ENCODE results near the gene TENM4. TPM values are rescaled to one million over a fixed set of nuclear protein-coding genes. Genes with fewer than 3 reads are reported as not detected.

The TENM4 gene
- total RNA-seq, 4 donors from 2014 or later: 4.0 to 14.6 (median 4.5) TPM

DNA sequence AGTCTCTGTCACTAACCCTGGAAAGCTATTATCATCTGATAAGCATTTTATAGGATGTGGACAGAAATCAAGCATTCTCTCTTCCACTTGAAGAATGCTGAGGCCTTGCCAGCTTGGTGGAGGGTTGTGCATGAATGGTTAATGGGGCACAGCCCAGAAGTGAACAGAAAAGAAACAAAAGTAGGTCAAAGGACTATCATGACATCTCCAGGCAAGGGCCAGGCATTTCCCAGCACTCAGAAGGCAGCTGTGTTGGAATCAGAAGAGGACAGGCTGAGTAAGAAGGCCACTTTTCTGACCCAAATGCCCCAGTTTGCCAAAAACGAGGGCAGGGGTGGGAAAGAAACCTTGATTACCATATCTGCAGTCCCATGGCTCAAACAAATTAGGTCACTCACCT is 12.4 kb downstream of the TENM4 start:
- TF ChIP-seq, protein P1, sequence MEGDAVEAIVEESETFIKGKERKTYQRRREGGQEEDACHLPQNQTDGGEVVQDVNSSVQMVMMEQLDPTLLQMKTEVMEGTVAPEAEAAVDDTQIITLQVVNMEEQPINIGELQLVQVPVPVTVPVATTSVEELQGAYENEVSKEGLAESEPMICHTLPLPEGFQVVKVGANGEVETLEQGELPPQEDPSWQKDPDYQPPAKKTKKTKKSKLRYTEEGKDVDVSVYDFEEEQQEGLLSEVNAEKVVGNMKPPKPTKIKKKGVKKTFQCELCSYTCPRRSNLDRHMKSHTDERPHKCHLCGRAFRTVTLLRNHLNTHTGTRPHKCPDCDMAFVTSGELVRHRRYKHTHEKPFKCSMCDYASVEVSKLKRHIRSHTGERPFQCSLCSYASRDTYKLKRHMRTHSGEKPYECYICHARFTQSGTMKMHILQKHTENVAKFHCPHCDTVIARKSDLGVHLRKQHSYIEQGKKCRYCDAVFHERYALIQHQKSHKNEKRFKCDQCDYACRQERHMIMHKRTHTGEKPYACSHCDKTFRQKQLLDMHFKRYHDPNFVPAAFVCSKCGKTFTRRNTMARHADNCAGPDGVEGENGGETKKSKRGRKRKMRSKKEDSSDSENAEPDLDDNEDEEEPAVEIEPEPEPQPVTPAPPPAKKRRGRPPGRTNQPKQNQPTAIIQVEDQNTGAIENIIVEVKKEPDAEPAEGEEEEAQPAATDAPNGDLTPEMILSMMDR (IDR thresholded peaks at IDR 0.05; ENCODE audit: low read depth): no peak

DNA sequence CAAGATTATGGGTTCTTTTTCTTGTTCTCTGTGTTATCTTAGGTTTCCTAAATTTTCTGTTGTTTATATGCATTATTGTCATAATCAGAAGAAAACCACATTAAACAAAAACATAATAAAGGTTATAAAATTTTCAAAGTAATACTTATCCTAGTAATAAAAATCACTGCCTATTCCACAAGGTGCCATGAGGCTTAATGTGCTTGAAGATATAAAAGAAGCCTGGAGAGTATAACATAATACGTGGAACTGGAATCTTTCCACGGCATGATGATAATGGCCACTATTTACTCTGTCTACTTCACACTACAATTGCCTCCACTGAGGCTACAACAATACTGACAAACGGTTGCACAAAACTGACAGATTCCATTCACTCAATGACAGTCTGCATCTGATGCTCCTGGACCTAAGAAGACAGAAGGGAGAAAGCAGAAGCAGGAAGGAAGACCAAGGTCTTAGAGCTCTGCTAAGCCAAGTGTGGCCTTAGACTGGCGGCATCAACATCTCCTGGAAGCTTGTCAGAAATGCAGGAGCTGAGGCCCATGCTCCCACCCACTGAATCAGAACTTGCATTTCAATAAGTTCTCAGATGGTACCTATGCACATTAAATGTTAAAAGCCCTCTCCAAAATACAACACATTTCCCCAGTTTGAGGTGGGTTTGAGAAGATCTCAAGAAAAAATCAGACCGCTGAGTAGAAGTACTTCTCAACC is 13.1 kb downstream of the TENM4 start:
- TF ChIP-seq, protein P1 (IDR thresholded peaks at IDR 0.05; ENCODE audit: low read depth): no peak

DNA sequence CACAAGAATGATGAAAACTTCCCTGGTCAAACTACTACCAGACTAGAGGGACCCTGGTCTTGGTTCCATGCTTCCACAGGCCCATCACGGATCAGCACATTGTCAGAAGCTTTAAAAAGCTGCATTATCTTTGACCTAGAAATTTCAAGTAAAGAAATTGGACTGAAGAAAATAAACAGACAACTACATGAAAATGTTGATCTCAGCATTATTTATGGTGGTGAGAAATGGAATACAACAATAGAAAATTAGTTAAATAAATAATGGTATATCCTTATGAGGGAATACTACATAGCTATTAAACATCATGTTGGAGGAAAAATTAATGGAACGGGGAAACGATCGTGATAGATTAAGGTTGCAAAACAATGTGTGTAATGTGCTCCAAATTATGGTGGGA is 13.7 kb downstream of the TENM4 start:
- TF ChIP-seq, protein P1 (IDR thresholded peaks at IDR 0.05; ENCODE audit: low read depth): no peak

DNA sequence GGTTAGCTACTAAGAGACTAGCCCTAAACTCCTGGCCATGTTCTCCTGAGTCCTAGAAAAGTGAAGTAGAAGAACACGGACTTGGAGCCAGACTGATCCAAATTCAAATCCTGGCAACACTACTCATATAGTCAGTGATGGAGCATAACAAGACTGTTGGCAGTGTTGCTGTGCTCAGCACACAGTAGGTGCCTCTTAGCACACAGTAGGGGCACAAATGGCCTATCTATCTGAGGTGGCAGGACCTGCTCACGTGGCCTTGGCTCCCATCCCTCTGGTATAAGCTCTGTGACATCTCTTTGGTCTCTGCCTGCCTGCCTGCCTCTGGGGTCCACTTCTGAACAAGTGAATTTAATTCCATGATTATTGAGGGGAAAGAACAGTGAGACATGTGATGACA is 15.4 kb downstream of the TENM4 start:
- TF ChIP-seq, protein P1 (IDR thresholded peaks at IDR 0.05; ENCODE audit: low read depth): no peak

DNA sequence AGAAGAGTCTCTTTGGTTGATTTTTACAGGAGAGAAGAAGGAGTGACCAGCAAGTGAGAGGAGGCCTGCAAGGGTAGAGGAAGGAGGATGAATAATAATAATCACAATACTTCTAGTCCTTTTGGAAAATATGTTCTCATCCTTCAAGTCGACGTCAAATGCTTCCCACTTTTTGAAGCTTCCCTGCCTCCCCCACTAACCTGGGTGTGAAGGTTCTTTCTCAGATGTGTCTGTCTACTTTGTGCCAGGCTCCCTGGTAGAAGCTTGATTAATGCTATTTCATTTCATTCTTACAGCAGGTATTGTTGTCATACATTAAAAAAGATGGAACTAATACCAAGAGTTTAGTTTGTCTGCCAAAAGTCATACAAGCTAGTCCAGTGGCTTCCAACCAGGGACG is 17.1 kb downstream of the TENM4 start:
- TF ChIP-seq, protein P1 (IDR thresholded peaks at IDR 0.05; ENCODE audit: low read depth): no peak

DNA sequence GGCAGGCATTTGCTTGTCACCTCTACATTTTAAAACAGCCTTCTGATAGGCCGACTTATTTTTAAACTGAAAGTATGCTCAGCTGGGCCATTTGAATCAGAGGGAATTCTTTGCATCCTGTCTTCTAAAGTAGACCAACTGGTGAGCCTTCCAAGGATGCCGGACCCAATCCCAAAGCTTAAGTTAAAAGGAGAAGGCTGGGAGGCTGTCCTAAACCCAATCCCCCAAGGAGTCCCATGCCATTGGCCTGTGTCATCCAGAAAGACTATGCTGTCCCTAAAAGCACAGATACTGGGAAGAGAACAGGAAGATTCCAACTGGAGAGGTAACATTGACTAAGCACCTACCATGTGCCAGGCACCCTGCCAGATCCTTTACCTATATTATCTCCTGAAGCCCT is 18.0 kb downstream of the TENM4 start:
- TF ChIP-seq, protein P1 (IDR thresholded peaks at IDR 0.05; ENCODE audit: low read depth): no peak

DNA sequence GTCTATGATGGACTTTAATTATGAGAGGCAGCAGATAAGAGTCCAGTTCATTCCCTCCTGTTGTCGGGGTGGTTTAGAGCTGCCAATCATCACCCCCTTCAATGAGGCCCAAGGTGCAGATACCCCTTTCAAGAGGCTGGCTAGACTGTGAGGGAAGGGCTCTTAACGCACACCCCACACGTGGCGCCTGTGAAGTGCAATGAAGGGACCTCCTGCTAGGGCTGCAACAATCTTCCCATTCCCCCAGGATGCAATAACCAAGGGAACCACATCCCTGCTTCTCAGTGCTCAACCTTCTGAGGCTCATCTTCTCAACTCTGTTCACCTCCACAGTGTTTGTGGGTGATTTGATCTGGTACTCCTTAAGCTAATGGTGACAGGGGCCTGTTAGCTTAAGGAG is 19.0 kb downstream of the TENM4 start:
- TF ChIP-seq, protein P1 (IDR thresholded peaks at IDR 0.05; ENCODE audit: low read depth): no peak

Data from subcutaneous adipose tissue (tissue), 4 donors.